ENCODE results near the gene CNN2. TPM values are rescaled to one million over a fixed set of nuclear protein-coding genes. Genes with fewer than 3 reads are reported as not detected.

CNN2 gene
- total RNA-seq, 2 donors from 2014 or later: 82.9 to 101 TPM

DNA sequence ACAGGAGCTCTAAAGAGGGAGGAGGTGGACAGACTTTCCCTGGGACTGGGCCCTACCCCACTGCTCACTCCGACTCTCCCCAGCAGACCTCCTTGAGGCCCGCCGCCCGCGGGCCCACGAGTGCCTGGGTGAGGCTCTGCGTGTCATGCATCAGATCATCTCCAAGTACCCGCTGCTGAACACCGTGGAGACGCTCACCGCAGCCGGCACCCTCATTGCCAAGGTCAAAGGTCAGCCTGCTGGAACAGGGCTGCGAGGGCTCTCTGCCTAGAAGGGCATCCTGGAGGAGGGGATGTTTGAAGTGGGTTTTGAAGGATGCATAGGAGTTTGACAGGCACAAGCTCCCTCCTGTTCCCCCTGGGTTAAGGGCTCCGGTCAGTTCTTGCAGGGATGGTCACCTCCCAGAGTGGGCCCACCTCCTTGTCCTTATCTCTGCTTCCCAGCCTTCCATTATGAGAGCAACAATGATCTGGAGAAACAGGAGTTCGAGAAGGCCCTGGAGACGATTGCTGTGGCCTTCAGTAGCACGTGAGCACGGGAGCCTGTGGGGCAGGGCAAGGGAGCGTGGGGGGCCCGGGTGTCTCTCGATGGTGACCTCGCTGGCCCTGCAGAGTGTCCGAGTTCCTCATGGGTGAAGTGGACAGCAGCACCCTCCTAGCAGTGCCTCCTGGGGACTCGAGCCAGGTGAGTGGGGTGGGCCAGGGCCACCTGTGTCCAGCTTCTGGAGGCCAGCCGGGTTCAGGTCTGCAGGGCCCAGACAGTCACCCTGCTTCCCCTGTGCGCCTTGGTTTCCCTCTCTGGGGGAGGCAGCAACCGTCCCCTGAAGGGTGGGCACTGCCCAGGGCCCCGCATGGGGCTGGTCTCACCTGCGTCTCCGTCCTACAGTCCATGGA lies 46.9 kb downstream of the CNN2 start:
- no peaks in the 10 kb centered on the region for H3K36me3 ChIP-seq
- no peak for TF ChIP-seq POLR2A (IDR thresholded peaks at IDR 0.05)
- TF ChIP-seq POLR2AphosphoS5 (IDR thresholded peaks at IDR 0.05): no peak
- no peak for TF ChIP-seq CTCF (IDR thresholded peaks at IDR 0.05)
- peaks cover 15% of the 10 kb centered on the region for H3K27me3 ChIP-seq (replicated peaks; ENCODE audit: insufficient read depth)
- DNase-seq (ENCODE audit: low spot score): no peak
- no peaks in the 10 kb centered on the region for H3K9me3 ChIP-seq
- 92% methylated on average over 20 of the region's 30 CpGs for WGBS
- intact Hi-C loops (cut with DNase I): no loop called here
- no peak overlapping the region for H3K27ac ChIP-seq
- no peak overlapping the region for H3K4me3 ChIP-seq
- H3K4me1 ChIP-seq (replicated peaks): no peaks in the 10 kb centered on the region

GRCh38 chr19:1073956-1074517 lies 47.6 kb downstream of the CNN2 start:
- H3K9me3 ChIP-seq: no peaks in the 10 kb centered on the region
- no peak overlapping the region for H3K27ac ChIP-seq
- TF ChIP-seq POLR2A (IDR thresholded peaks at IDR 0.05): no peak
- no peak for TF ChIP-seq POLR2AphosphoS5 (IDR thresholded peaks at IDR 0.05)
- no peak for TF ChIP-seq CTCF (IDR thresholded peaks at IDR 0.05)
- 73% methylated on average over 26 of the region's 28 CpGs for WGBS
- no peak for DNase-seq (ENCODE audit: low spot score)
- no peaks in the 10 kb centered on the region for H3K4me1 ChIP-seq (replicated peaks)
- intact Hi-C loops (cut with DNase I): no loop called here
- H3K27me3 ChIP-seq (replicated peaks; ENCODE audit: insufficient read depth): peaks cover 11% of the 10 kb centered on the region
- no peak overlapping the region for H3K4me3 ChIP-seq
- H3K36me3 ChIP-seq: no peaks in the 10 kb centered on the region

DNA sequence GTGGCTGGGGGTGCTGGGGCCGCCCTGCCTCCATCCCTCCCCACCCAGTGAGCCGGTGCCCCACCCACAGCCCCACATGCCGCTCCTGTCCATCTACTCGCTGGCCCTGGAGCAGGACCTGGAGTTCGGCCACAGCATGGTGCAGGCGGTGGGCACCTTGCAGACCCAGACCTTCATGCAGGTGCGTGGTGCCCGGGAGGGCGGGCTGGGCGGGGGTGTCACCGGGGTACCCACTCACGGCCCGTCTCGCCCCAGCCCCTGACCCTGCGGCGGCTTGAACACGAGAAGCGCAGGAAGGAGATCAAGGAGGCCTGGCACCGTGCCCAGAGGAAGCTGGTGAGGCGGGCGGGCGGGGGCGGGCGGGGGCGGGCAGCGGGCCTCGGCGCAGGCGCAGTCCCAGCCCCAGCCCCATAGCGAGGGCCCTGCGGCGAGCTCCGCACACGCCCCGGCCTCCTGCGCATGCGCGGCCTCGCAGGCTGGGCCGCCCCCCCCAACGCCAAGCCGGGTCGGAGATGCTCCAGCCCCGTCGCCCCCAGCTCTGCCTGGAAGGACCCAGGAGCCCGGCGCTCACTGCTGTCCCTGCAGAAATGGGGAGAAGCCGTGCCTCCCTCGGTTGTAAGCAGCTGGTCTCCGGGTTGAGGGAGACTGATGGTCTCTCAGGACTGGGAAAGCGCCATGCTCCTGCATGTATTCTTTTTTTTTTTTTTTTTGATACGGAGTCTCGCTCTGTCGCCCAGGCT lies 48.3 kb downstream of the CNN2 start:
- peak overlapping the region in 1 of 2 donors; percentile 12 for H3K4me3 ChIP-seq
- peaks cover 9% of the 10 kb centered on the region for H3K27me3 ChIP-seq (replicated peaks; ENCODE audit: insufficient read depth)
- intact Hi-C loops (cut with DNase I): no loop called here
- WGBS: 55% methylated on average over 50 of the region's 54 CpGs
- DNase-seq (ENCODE audit: low spot score): peak; percentile 74
- H3K27ac ChIP-seq: peak overlapping the region in 1 of 2 donors; percentile 11
- H3K36me3 ChIP-seq: no peaks in the 10 kb centered on the region
- no peak for TF ChIP-seq CTCF (IDR thresholded peaks at IDR 0.05)
- TF ChIP-seq POLR2A (IDR thresholded peaks at IDR 0.05): no peak
- TF ChIP-seq POLR2AphosphoS5 (IDR thresholded peaks at IDR 0.05): no peak
- no peaks in the 10 kb centered on the region for H3K9me3 ChIP-seq
- H3K4me1 ChIP-seq (replicated peaks): no peaks in the 10 kb centered on the region

- Histone ChIP-seq H3K4me3 (no peak overlapping the region), H3K27ac (peak overlapping the region in 1 of 2 donors; percentile 11), H3K9me3 (no peaks in the 10 kb centered on the region), H3K36me3 (no peaks in the 10 kb centered on the region), H3K27me3 (replicated peaks; ENCODE audit: insufficient read depth) (peaks cover 4% of the 10 kb centered on the region), H3K4me1 (replicated peaks) (no peaks in the 10 kb centered on the region)
- TF ChIP-seq CTCF (IDR thresholded peaks at IDR 0.05) (no peak), POLR2A (IDR thresholded peaks at IDR 0.05) (no peak), POLR2AphosphoS5 (IDR thresholded peaks at IDR 0.05) (no peak)
- intact Hi-C loops (cut with DNase I): no loop called here
- no peak for DNase-seq (ENCODE audit: low spot score)
- 91% methylated on average over 4 of the region's 4 CpGs for WGBS
These were observed 49.6 kb downstream of the CNN2 start for GRCh38 chr19:1076046-1076386.
